ENCODE measurements around the gene TANC1. TPM values are rescaled to one million over a fixed set of nuclear protein-coding genes. Genes with fewer than 3 reads are reported as not detected.
A peak's percentile ranks its signal among the peaks of the same experiment; 100 is the strongest.

Gene TANC1
- polyA plus RNA-seq, 2 of the 4 experiments (the other 2 are of a cell fraction) = 9.2 to 21.2 TPM

DNA sequence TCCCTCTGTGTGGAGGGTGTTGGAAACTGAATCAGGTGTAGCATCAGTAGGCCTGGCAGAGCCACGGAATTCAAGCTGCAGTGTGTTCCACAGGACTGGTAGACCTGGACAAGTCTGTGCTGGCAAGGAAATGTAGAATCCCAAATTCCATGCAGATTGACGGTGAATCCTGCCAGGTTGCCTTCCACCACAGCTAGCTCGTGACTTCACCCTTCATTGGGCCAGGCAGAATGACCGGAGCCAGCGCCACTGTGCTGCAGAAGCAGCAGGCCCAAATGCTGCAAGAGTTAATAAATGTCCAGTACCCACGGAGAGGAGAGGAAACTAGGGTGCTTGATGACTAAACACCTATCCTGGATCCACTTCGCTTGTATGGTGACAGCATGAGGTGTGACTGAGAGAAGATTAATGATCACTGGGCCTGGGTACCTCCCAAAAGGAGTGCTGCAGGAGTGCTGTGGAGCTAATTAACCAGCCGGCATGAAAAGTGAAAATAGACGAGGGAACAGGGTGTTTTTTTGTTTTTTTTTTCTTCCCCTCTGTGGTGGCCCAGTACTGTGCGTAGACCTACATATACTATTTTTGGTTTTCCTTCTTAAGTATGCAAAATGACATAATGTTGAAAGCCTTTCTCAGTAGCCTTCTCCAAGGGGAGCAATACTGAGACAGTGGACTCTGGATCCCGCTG, 122.2 kb downstream of the TANC1 start:
- DNase-seq (ENCODE audit: low read depth in 1 of 2, low spot score in 1 of 2) (peak in 1 of 2 experiments; percentile 13), FAIRE-seq (no peak), ATAC-seq (no peak)
- Histone ChIP-seq H3K4me2 (peak overlapping the region; percentile 19; the same call in 2 of the 3 replicates), H3K27ac (0 out of 6 replicates have a peak overlapping the region, but pooled peaks of 1 of the 2 experiments have one; percentile 8), H3K4me3 (no peak overlapping the region), H3K4me1 (peaks cover 35% of the 10 kb centered on the region), H3K9me3 (no peaks in the 10 kb centered on the region; the same call in 2 of the 3 replicates)
- 75% methylated on average over 10 of the region's 11 CpGs for WGBS (ENCODE audit: missing lambda C conversion rate)
- CTCF ChIA-PET = interaction anchor here (0.8 to 1.2 kb wide), 2 partner anchors 10 to 27 kb away, joined by 4 to 8 read pairs; no protein-coding TSS in a partner anchor
- TF ChIP-seq FOXS1 (CRISPR knock-in tag; IDR thresholded peaks at IDR 0.05) (no peak), RCOR1 (IDR thresholded peaks at IDR 0.05; ENCODE audit: low read depth, low read length) (no peak), HDAC2 (IDR thresholded peaks at IDR 0.05) (no peak), PHF8 (IDR thresholded peaks at IDR 0.05; ENCODE audit: borderline replicate concordance, low read depth) (no peak), CBX8 (IDR thresholded peaks at IDR 0.05) (no peak), POLR2AphosphoS2 (conservative IDR thresholded peaks at IDR 0.05; ENCODE audit: low read length) (no peak), POLR2A (IDR thresholded peaks at IDR 0.05; ENCODE audit: low read length) (no peak), EHF (CRISPR knock-in tag; IDR thresholded peaks at IDR 0.05) (no peak), CBX2 (IDR thresholded peaks at IDR 0.05; ENCODE audit: borderline replicate concordance, low read depth) (no peak), ZFP36 (IDR thresholded peaks at IDR 0.05; ENCODE audit: borderline replicate concordance, partially characterized antibody) (no peak), FOSL2 (IDR thresholded peaks at IDR 0.05) (no peak), FOSL2 (CRISPR knock-in tag; IDR thresholded peaks at IDR 0.05) (no peak), MAFK (IDR thresholded peaks at IDR 0.05; ENCODE audit: partially characterized antibody) (no peak), MAZ (IDR thresholded peaks at IDR 0.05; ENCODE audit: borderline replicate concordance, low read depth, low read length) (no peak)
- TF ChIP-seq, protein P1, sequence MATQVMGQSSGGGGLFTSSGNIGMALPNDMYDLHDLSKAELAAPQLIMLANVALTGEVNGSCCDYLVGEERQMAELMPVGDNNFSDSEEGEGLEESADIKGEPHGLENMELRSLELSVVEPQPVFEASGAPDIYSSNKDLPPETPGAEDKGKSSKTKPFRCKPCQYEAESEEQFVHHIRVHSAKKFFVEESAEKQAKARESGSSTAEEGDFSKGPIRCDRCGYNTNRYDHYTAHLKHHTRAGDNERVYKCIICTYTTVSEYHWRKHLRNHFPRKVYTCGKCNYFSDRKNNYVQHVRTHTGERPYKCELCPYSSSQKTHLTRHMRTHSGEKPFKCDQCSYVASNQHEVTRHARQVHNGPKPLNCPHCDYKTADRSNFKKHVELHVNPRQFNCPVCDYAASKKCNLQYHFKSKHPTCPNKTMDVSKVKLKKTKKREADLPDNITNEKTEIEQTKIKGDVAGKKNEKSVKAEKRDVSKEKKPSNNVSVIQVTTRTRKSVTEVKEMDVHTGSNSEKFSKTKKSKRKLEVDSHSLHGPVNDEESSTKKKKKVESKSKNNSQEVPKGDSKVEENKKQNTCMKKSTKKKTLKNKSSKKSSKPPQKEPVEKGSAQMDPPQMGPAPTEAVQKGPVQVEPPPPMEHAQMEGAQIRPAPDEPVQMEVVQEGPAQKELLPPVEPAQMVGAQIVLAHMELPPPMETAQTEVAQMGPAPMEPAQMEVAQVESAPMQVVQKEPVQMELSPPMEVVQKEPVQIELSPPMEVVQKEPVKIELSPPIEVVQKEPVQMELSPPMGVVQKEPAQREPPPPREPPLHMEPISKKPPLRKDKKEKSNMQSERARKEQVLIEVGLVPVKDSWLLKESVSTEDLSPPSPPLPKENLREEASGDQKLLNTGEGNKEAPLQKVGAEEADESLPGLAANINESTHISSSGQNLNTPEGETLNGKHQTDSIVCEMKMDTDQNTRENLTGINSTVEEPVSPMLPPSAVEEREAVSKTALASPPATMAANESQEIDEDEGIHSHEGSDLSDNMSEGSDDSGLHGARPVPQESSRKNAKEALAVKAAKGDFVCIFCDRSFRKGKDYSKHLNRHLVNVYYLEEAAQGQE (IDR thresholded peaks at IDR 0.05) = no peak
- POLR2A ChIA-PET = no interaction called here

DNA sequence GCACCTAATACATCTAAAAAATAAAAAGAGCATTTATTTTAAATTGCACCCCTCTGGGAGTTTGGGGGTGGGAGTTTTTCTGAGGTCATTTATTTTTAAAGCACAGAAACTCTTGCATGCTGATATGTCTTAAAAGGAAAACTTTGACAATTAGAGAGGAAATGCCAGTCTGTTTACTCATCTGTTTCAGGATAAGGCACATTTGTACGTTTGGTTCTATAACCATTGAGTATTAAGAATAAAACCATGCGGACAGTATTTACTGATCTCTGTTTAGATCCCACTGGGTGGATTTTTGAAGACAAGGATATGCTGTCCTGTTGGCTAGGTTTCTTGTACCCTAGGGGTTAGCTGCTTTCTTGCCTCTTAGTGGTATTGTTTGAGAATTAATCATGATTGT, 122.9 kb downstream of the TANC1 start:
- no peak for ATAC-seq
- Histone ChIP-seq H3K27ac (no peak overlapping the region), H3K9me3 (peaks cover 7% of the 10 kb centered on the region; the same call in 2 of the 3 replicates), H3K4me2 (peak overlapping the region; percentile 19; the same call in 2 of the 3 replicates), H3K4me3 (no peak overlapping the region), H3K4me1 (peaks cover 35% of the 10 kb centered on the region)
- DNase-seq (ENCODE audit: low read depth in 1 of 2, low spot score in 1 of 2) = no peak
- POLR2A ChIA-PET = no interaction called here
- TF ChIP-seq EHMT2 (IDR thresholded peaks at IDR 0.05; ENCODE audit: low read depth) (no peak), BHLHE40 (IDR thresholded peaks at IDR 0.05; ENCODE audit: low read depth, low read length) (no peak), POLR2AphosphoS2 (conservative IDR thresholded peaks at IDR 0.05; ENCODE audit: low read length) (no peak), KDM5A (IDR thresholded peaks at IDR 0.05) (no peak), FOSB (CRISPR knock-in tag; IDR thresholded peaks at IDR 0.05) (no peak), HEYL (CRISPR knock-in tag; IDR thresholded peaks at IDR 0.05) (no peak), ZC3H11A (IDR thresholded peaks at IDR 0.05) (no peak), JUNB (IDR thresholded peaks at IDR 0.05) (no peak), CHD2 (IDR thresholded peaks at IDR 0.05; ENCODE audit: low read length, partially characterized antibody) (no peak), RNF2 (IDR thresholded peaks at IDR 0.05; ENCODE audit: borderline replicate concordance, low read depth) (no peak), RARB (CRISPR knock-in tag; IDR thresholded peaks at IDR 0.05) (no peak)
- TF ChIP-seq, protein P2, sequence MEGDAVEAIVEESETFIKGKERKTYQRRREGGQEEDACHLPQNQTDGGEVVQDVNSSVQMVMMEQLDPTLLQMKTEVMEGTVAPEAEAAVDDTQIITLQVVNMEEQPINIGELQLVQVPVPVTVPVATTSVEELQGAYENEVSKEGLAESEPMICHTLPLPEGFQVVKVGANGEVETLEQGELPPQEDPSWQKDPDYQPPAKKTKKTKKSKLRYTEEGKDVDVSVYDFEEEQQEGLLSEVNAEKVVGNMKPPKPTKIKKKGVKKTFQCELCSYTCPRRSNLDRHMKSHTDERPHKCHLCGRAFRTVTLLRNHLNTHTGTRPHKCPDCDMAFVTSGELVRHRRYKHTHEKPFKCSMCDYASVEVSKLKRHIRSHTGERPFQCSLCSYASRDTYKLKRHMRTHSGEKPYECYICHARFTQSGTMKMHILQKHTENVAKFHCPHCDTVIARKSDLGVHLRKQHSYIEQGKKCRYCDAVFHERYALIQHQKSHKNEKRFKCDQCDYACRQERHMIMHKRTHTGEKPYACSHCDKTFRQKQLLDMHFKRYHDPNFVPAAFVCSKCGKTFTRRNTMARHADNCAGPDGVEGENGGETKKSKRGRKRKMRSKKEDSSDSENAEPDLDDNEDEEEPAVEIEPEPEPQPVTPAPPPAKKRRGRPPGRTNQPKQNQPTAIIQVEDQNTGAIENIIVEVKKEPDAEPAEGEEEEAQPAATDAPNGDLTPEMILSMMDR (IDR thresholded peaks at IDR 0.05) = no peak
- TF ChIP-seq, protein P3, sequence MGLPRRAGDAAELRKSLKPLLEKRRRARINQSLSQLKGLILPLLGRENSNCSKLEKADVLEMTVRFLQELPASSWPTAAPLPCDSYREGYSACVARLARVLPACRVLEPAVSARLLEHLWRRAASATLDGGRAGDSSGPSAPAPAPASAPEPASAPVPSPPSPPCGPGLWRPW (IDR thresholded peaks at IDR 0.05) = no peak
- TF ChIP-seq, protein P1 (IDR thresholded peaks at IDR 0.05) = no peak
- TF ChIP-seq, protein P4, sequence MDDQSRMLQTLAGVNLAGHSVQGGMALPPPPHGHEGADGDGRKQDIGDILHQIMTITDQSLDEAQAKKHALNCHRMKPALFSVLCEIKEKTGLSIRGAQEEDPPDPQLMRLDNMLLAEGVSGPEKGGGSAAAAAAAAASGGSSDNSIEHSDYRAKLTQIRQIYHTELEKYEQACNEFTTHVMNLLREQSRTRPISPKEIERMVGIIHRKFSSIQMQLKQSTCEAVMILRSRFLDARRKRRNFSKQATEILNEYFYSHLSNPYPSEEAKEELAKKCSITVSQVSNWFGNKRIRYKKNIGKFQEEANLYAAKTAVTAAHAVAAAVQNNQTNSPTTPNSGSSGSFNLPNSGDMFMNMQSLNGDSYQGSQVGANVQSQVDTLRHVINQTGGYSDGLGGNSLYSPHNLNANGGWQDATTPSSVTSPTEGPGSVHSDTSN (IDR thresholded peaks at IDR 0.05) = no peak
- CTCF ChIA-PET = no interaction called here
- FAIRE-seq = no peak
- WGBS (ENCODE audit: missing lambda C conversion rate) = 34% methylated on average over 2 of the region's 2 CpGs

All from A549 (cell line).